Measurements from ENCODE around the gene ZKSCAN3.

DNA sequence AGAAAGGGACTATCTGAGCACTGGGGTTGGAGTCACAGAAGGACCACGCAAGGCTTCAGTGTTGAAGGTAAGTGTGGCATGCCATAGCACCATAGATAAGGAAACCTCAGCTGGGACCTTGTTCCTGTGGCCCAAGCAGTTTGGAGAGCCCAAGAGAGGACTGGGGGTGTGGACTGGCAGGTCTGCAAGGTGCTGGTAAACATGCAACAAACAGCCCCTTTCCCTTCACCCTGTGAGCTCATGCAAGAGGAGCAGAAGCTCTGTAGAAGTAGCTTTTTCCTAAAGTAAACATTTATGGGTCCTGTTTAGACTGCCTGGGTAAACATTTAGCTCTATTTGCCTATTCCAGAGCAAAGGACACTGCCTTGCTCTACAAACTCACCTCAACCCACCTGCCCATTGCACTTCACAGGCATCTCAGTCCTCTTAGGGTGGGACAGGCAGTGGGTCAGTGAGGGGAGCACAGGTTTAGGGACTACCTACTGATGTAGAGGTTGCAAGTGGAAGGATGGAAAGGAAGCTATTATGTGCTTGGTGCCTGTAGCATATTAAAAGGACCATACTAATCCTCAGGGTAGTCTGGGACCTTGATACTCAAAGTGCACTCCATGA is 25.8 kb upstream of the ZKSCAN3 start:
- TF ChIP-seq POLR2A (IDR thresholded peaks at IDR 0.05; ENCODE audit: low read depth, low read length) (no peak), POLR2AphosphoS5 (IDR thresholded peaks at IDR 0.05; ENCODE audit: low read depth, low read length) (no peak), TAF1 (IDR thresholded peaks at IDR 0.05; ENCODE audit: borderline replicate concordance, low read depth, low read length) (no peak)

Data from GM12892 (cell line).